DND-41 (cell line): Measurements from ENCODE around the gene TOMM70.
"Not testable (repeated sequence)": the region's sequence is repeated elsewhere in the genome, so short reads cannot be mapped to it uniquely, and the experiment has no call there.

ENCODE experiments used
- ATAC-seq: fragments of 200-7000 bp; cut with Tn5 transposase; 3 replicates; pipeline ENCODE4 v1.9.1; 2021; ENCODE audit warnings: low read depth; ENCODE audit not compliant: insufficient read depth
- DNase-seq: peaks from one replicate; pipeline ENCODE4 v3.0.0-alpha.2; 2020
- H2AFZ ChIP-seq: 2 replicates; pipeline ENCODE4 v1.6.0; 2012; ENCODE audit warnings: low read depth, low read length
- H3K27ac ChIP-seq: 2 replicates; pipeline ENCODE4 v1.5.1; 2012; ENCODE audit warnings: low read length, inconsistent platforms
- H3K27me3 ChIP-seq: fragments of 200-600 bp; sonication (generic); 2 replicates; pipeline ENCODE4 v1.6.0; 2012; ENCODE audit warnings: low read length, mild to moderate bottlenecking, inconsistent platforms; ENCODE audit not compliant: insufficient read depth, poor library complexity
- H3K36me3 ChIP-seq: 2 replicates; pipeline ENCODE4 v1.5.1; 2012; ENCODE audit warnings: low read length, inconsistent platforms; ENCODE audit not compliant: insufficient read depth
- H3K4me1 ChIP-seq: 2 replicates; pipeline ENCODE4 v1.5.1; 2012; ENCODE audit warnings: mild to moderate bottlenecking, low read length; ENCODE audit not compliant: insufficient read depth
- H3K4me2 ChIP-seq: 2 replicates; pipeline ENCODE4 v1.6.0; 2012; ENCODE audit warnings: mild to moderate bottlenecking, moderate library complexity, low read length, inconsistent platforms; ENCODE audit not compliant: insufficient read depth
- H3K4me3 ChIP-seq, 2 experiments: fragments of 200-600 bp in 1 of 2; shearing (Covaris generic) in 1 of 2; 2 replicates each; pipeline ENCODE4 v1.5.1; 2012 to 2016; ENCODE audit warnings: inconsistent platforms in 2 of 2, low read length in 2 of 2, mild to moderate bottlenecking in 2 of 2, low read depth in 1 of 2, moderate library complexity in 1 of 2
- H3K79me2 ChIP-seq: 2 replicates; pipeline ENCODE4 v1.6.0; 2012; ENCODE audit warnings: low read length, inconsistent platforms; ENCODE audit not compliant: insufficient read depth
- H3K9ac ChIP-seq: 2 replicates; pipeline ENCODE4 v1.6.0; 2012; ENCODE audit warnings: low read depth, mild to moderate bottlenecking, inconsistent platforms, low read length, moderate library complexity
- H3K9me3 ChIP-seq: 2 replicates; pipeline ENCODE4 v1.5.1; 2012; ENCODE audit warnings: low read length, moderate library complexity, mild to moderate bottlenecking, inconsistent platforms; ENCODE audit not compliant: insufficient read depth, severe bottlenecking
- H4K20me1 ChIP-seq: 2 replicates; pipeline ENCODE4 v1.6.0; 2012; ENCODE audit warnings: low read length; ENCODE audit not compliant: insufficient read depth
- EZH2 ChIP-seq: IDR thresholded peaks from 3 replicates; pipeline ENCODE4 v1.6.1; 2012; ENCODE audit warnings: borderline replicate concordance, low read depth, mild to moderate bottlenecking, moderate library complexity, low read length, inconsistent platforms; ENCODE audit not compliant: severe bottlenecking
- TF ChIP-seq, protein P1 (sequence below): IDR thresholded peaks from 2 replicates; pipeline ENCODE4 v1.5.1; 2012; ENCODE audit warnings: borderline replicate concordance, low read length, moderate library complexity, mild to moderate bottlenecking; ENCODE audit not compliant: poor library complexity, severe bottlenecking; ENCODE audit errors: extremely low read depth

TOMM70 gene

DNA sequence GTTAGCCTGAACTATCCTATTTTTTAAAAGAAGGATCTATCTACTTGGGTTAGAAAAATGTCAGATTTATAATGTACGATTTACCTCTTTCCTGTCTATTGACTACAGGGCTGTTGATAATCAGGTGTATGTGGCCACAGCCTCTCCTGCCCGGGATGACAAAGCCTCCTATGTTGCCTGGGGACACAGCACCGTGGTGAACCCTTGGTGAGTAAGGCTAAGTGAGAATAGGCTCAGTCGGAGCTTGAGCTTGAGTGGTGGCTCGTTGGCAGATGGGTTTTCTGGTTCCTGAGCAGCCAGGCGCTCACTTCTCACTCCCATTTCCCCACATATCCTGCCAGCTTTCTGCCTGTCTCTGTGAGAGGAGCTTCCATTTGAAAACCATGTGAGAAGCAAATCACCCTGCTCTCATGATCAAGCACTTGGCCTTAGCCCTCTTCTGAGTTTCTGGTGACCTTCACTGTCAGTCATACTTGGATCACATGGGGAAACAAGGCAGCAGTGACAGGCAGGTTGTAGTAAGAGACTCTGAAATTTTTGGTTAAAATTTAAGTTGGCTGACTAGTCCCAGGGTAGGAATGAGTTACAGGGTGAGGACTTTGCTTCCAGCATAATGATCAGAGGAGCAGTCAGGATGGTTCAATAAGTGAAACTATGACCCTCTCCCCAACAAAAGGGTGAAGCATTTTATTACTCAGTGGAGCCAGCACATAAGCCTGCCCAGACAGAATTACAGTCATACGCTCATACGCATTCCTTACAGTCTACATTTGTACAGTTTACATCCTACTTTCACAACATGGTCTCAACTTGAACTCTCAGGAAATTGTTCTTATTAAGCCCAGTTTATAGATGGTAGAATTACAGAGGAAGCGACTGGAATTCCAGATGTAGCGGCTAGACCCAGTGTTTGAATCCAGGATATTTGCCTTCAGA lies 48.3 kb downstream of the TOMM70 start:
- no peaks in the 10 kb centered on the region for H3K79me2 ChIP-seq
- H3K9me3 ChIP-seq = no peaks in the 10 kb centered on the region
- peaks cover 71% of the 10 kb centered on the region for H3K36me3 ChIP-seq
- no peaks in the 10 kb centered on the region for H3K27me3 ChIP-seq
- H3K4me2 ChIP-seq = no peak overlapping the region
- no peak overlapping the region for H3K27ac ChIP-seq
- H3K9ac ChIP-seq = no peak overlapping the region
- H3K4me3 ChIP-seq = no peak overlapping the region
- no peaks in the 10 kb centered on the region for H3K4me1 ChIP-seq
- H4K20me1 ChIP-seq = no peaks in the 10 kb centered on the region
- no peak for TF ChIP-seq EZH2
- TF ChIP-seq, protein P1, sequence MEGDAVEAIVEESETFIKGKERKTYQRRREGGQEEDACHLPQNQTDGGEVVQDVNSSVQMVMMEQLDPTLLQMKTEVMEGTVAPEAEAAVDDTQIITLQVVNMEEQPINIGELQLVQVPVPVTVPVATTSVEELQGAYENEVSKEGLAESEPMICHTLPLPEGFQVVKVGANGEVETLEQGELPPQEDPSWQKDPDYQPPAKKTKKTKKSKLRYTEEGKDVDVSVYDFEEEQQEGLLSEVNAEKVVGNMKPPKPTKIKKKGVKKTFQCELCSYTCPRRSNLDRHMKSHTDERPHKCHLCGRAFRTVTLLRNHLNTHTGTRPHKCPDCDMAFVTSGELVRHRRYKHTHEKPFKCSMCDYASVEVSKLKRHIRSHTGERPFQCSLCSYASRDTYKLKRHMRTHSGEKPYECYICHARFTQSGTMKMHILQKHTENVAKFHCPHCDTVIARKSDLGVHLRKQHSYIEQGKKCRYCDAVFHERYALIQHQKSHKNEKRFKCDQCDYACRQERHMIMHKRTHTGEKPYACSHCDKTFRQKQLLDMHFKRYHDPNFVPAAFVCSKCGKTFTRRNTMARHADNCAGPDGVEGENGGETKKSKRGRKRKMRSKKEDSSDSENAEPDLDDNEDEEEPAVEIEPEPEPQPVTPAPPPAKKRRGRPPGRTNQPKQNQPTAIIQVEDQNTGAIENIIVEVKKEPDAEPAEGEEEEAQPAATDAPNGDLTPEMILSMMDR = no peak
- ATAC-seq (no peak), DNase-seq (no peak)
- H2AFZ ChIP-seq = no peak overlapping the region

- not testable (repeated sequence) for DNase-seq, H3K9me3 ChIP-seq, H3K9ac ChIP-seq, H3K27ac ChIP-seq, H3K4me2 ChIP-seq, H3K79me2 ChIP-seq, H4K20me1 ChIP-seq, H2AFZ ChIP-seq, H3K4me3 ChIP-seq, ATAC-seq, H3K4me1 ChIP-seq, H3K27me3 ChIP-seq
- H3K36me3 ChIP-seq = peaks cover 77% of the 10 kb centered on the region
Observed at GRCh38 chr3:100351770-100352169, 49.1 kb downstream of the TOMM70 start.

- no peaks in the 10 kb centered on the region for H3K27me3 ChIP-seq
- no peaks in the 10 kb centered on the region for H4K20me1 ChIP-seq
- H3K36me3 ChIP-seq = peaks cover 78% of the 10 kb centered on the region
- H3K27ac ChIP-seq = no peak overlapping the region
- H3K4me2 ChIP-seq = no peak overlapping the region
- no peak overlapping the region for H3K9ac ChIP-seq
- no peaks in the 10 kb centered on the region for H3K79me2 ChIP-seq
- ATAC-seq (no peak), DNase-seq (no peak)
- H3K4me3 ChIP-seq = no peak overlapping the region
- TF ChIP-seq, protein P1 = no peak
- no peak for TF ChIP-seq EZH2
- no peaks in the 10 kb centered on the region for H3K4me1 ChIP-seq
- no peak overlapping the region for H2AFZ ChIP-seq
- no peaks in the 10 kb centered on the region for H3K9me3 ChIP-seq
Observed at GRCh38 chr3:100348727-100349126, 52.2 kb downstream of the TOMM70 start.

DNA sequence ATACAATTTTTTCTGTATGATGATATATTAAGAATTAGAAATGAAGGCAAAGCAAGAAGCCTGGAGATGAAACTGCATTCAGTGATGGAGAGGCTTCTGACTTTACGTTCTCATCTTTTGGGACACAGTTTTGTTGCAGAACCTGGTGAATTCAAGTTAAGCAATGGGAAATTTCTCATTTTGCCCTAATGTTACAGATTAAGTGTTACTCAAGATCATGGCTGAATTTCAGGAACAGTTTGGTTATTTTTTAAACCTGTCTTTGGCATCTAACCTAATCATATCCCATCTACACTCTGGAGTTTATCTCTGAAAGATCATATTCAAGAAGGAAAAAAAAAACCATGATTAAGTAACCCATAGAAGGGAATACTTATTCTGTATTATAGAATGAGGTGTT lies 60.4 kb downstream of the TOMM70 start:
- no peaks in the 10 kb centered on the region for H3K27me3 ChIP-seq
- peaks cover 5% of the 10 kb centered on the region for H3K9me3 ChIP-seq
- H4K20me1 ChIP-seq = no peaks in the 10 kb centered on the region
- H3K9ac ChIP-seq = no peak overlapping the region
- no peak overlapping the region for H3K27ac ChIP-seq
- TF ChIP-seq, protein P1 = no peak
- no peak for TF ChIP-seq EZH2
- no peak overlapping the region for H3K4me3 ChIP-seq
- H3K36me3 ChIP-seq = peaks cover 63% of the 10 kb centered on the region
- H3K4me1 ChIP-seq = peaks cover 7% of the 10 kb centered on the region
- H3K79me2 ChIP-seq = peaks cover 5% of the 10 kb centered on the region; the same call in 1 of the 2 replicates
- ATAC-seq (no peak), DNase-seq (no peak)
- no peak overlapping the region for H2AFZ ChIP-seq
- H3K4me2 ChIP-seq = no peak overlapping the region
